HepG2 (cell line): Measurements from ENCODE around the gene CFAP221. TPM values are rescaled to one million over a fixed set of nuclear protein-coding genes. Genes with fewer than 3 reads are reported as not detected.

ENCODE experiments used
- ATAC-seq: fragments of 200-7000 bp; cut with Tn5 transposase; 3 replicates; pipeline ENCODE4 v1.9.1; 2020; ENCODE audit warnings: mild to moderate bottlenecking, moderate library complexity
- BruUV-seq: library from RNA; stranded (reverse); fragments of 400-500 nt; replicated peaks from 2 replicates; lab custom pipeline; 2021; lab: Mats Ljungman, UMichigan
- CTCF ChIA-PET: fragments of 300-600 bp; formaldehyde crosslinking; extraction: SDS; loops from one replicate; lab custom pipeline; 2021; ENCODE audit warnings: low total read pairs, inconsistent platforms, low intra/inter-chr PET ratio; lab: Yijun Ruan, JAX
- POLR2A ChIA-PET: fragments of 350-600 bp; sonication (Branson Sonifier 250); formaldehyde crosslinking; loops from one replicate; lab custom pipeline; 2020; ENCODE audit warnings: antibody characterized with exemption, inconsistent platforms; lab: Yijun Ruan, JAX
- DNase-seq: peaks from one replicate; pipeline ENCODE4 v3.0.0-alpha.2; 2015; ENCODE audit warnings: low spot score
- FAIRE-seq: peaks from 3 replicates; lab custom pipeline; 2011; peaks lifted over from hg19 to GRCh38; lab: Jason Lieb, UNC
- H2AFZ ChIP-seq: one replicate; pipeline ENCODE4 v1.6.1; 2011; ENCODE audit warnings: low read length, inconsistent platforms
- H3K27ac ChIP-seq: fragments of 300-600 bp; 3 replicates; pipeline ENCODE4 v1.8.0; 2011; ENCODE audit warnings: mixed run types, mild to moderate bottlenecking, mixed read lengths, low read length, inconsistent platforms; ENCODE audit not compliant: insufficient read depth; ENCODE audit errors: extremely low read length
- H3K27me3 ChIP-seq, 2 experiments: fragments of 200-600 bp in 1 of 2; 2 replicates in 1 of 2; 3 replicates in 1 of 2; pipeline versions ENCODE4 v1.6.0 to v1.8.0; 2011; ENCODE audit warnings: low read length in 2 of 2, mild to moderate bottlenecking in 2 of 2, moderate library complexity in 2 of 2, inconsistent platforms in 1 of 2; ENCODE audit not compliant: insufficient read depth in 2 of 2, control insufficient read depth in 1 of 2
- H3K36me3 ChIP-seq, 2 experiments: fragments of 200-600 bp in 1 of 2; replicated peaks in 1 of 2; 2 replicates in 1 of 2; 3 replicates in 1 of 2; pipeline versions ENCODE4 v1.5.1 to v1.8.0; 2011; ENCODE audit warnings: low read length in 2 of 2, inconsistent platforms in 1 of 2; ENCODE audit not compliant: insufficient read depth in 2 of 2, control insufficient read depth in 1 of 2
- H3K4me1 ChIP-seq: 2 replicates; pipeline ENCODE4 v1.5.1; 2012; ENCODE audit warnings: low read length, inconsistent platforms; ENCODE audit not compliant: insufficient read depth
- H3K4me2 ChIP-seq: 2 replicates; pipeline ENCODE4 v1.6.0; 2011; ENCODE audit warnings: low read depth, low read length, inconsistent platforms
- H3K4me3 ChIP-seq, 3 experiments: fragments of 200-600 bp in 1 of 3; sonication (generic), shearing (Covaris generic) in 1 of 3; replicated peaks in 1 of 3; 2 replicates each; pipeline ENCODE4 v1.5.1; 2011 to 2016; ENCODE audit warnings: low read length in 3 of 3, inconsistent platforms in 2 of 3, low read depth in 2 of 3, mild to moderate bottlenecking in 2 of 3, control low read depth in 1 of 3, mixed read lengths in 1 of 3; ENCODE audit not compliant: insufficient read depth in 1 of 3
- H3K79me2 ChIP-seq: one replicate; pipeline ENCODE4 v1.6.1; 2011; ENCODE audit warnings: low read length, inconsistent platforms; ENCODE audit not compliant: insufficient read depth
- H3K9ac ChIP-seq: 2 replicates; pipeline ENCODE4 v1.6.0; 2011; ENCODE audit warnings: mild to moderate bottlenecking, low read depth, low read length, inconsistent platforms; ENCODE audit not compliant: insufficient read depth
- H3K9me3 ChIP-seq: 2 replicates; pipeline ENCODE4 v1.5.1; 2012; ENCODE audit warnings: mild to moderate bottlenecking, low read length
- H4K20me1 ChIP-seq: 2 replicates; pipeline ENCODE4 v1.6.0; 2011; ENCODE audit warnings: inconsistent platforms, mild to moderate bottlenecking, low read length, moderate library complexity; ENCODE audit not compliant: insufficient read depth
- ERF ChIP-seq: IDR thresholded peaks from 2 replicates; pipeline ENCODE4 v1.6.1; 2018; ENCODE audit warnings: missing biosample characterization, missing genetic modification reagents
- HOXA5 ChIP-seq: sonication (generic); formaldehyde crosslinking; IDR thresholded peaks from 2 replicates; pipeline ENCODE4 v1.4.0; 2020; ENCODE audit warnings: missing genetic modification reagents
- IKZF5 ChIP-seq: IDR thresholded peaks from 2 replicates; pipeline ENCODE4 v1.6.1; 2018; ENCODE audit warnings: missing genetic modification reagents, mild to moderate bottlenecking, missing compliant biosample characterization
- KDM4B ChIP-seq: sonication (generic); formaldehyde crosslinking; IDR thresholded peaks from 2 replicates; pipeline ENCODE4 v1.4.0; 2020; ENCODE audit warnings: missing genetic modification reagents
- KLF9 ChIP-seq: IDR thresholded peaks from 2 replicates; pipeline ENCODE4 v1.6.1; 2016; ENCODE audit warnings: low read depth
- MTF1 ChIP-seq: sonication (generic); formaldehyde crosslinking; IDR thresholded peaks from 2 replicates; pipeline ENCODE4 v1.5.0; 2020; ENCODE audit warnings: missing genetic modification reagents
- NFE2L2 ChIP-seq: fragments of 150-350 bp; IDR thresholded peaks from 2 replicates; pipeline ENCODE4 v1.6.1; 2014; ENCODE audit warnings: low read length
- POLR2AphosphoS5 ChIP-seq: IDR thresholded peaks from 2 replicates; pipeline ENCODE4 v1.6.1; 2012; ENCODE audit warnings: low read depth, low read length
- REPIN1 ChIP-seq: sonication (generic); formaldehyde crosslinking; IDR thresholded peaks from 2 replicates; pipeline ENCODE4 v1.8.0; 2022; ENCODE audit warnings: missing genetic modification reagents, low read depth, mild to moderate bottlenecking, borderline replicate concordance
- RFX1 ChIP-seq: fragments of 450-650 bp; IDR thresholded peaks from 2 replicates; pipeline ENCODE4 v1.6.1; 2017
- TEAD3 ChIP-seq: optimal IDR thresholded peaks from 2 replicates; pipeline ENCODE3; 2016; ENCODE audit warnings: borderline replicate concordance
- TGIF2 ChIP-seq: IDR thresholded peaks from 2 replicates; pipeline ENCODE4 v1.6.1; 2016; ENCODE audit warnings: control low read depth, missing compliant biosample characterization
- XRCC5 ChIP-seq: fragments of 200-400 bp; formaldehyde crosslinking; optimal IDR thresholded peaks from 2 replicates; pipeline ENCODE3; 2017; ENCODE audit warnings: mild to moderate bottlenecking, low read length
- YEATS2 ChIP-seq: sonication (generic); formaldehyde crosslinking; IDR thresholded peaks from 2 replicates; pipeline ENCODE4 v1.4.0; 2020; ENCODE audit warnings: missing genetic modification reagents, borderline replicate concordance
- ZNF230 ChIP-seq: sonication (generic); formaldehyde crosslinking; IDR thresholded peaks from 2 replicates; pipeline ENCODE4 v1.4.0; 2020; ENCODE audit warnings: mild to moderate bottlenecking, missing genetic modification reagents
- ZNF232 ChIP-seq: sonication (generic); formaldehyde crosslinking; IDR thresholded peaks from 2 replicates; pipeline ENCODE4 v1.4.0; 2020; ENCODE audit warnings: missing genetic modification reagents, borderline replicate concordance
- ZNF292 ChIP-seq: sonication (generic); formaldehyde crosslinking; IDR thresholded peaks from 2 replicates; pipeline ENCODE4 v1.8.1; 2022; ENCODE audit warnings: mild to moderate bottlenecking, low read depth, missing genetic modification reagents, borderline replicate concordance
- ZNF441 ChIP-seq: sonication (generic); formaldehyde crosslinking; IDR thresholded peaks from 2 replicates; pipeline ENCODE4 v1.7.0; 2021; ENCODE audit warnings: missing genetic modification reagents, borderline replicate concordance
- ZNF569 ChIP-seq: sonication (generic); formaldehyde crosslinking; IDR thresholded peaks from 2 replicates; pipeline ENCODE4 v1.5.0; 2020; ENCODE audit warnings: mild to moderate bottlenecking, missing genetic modification reagents, moderate library complexity, borderline replicate concordance
- ZNF747 ChIP-seq: sonication (generic); formaldehyde crosslinking; IDR thresholded peaks from 2 replicates; pipeline ENCODE4 v1.8.1; 2023; ENCODE audit warnings: missing genetic modification reagents, mild to moderate bottlenecking, borderline replicate concordance
- WGBS: methylation state at CpG from one replicate; pipeline ENCODE4 v1.1.6; 2017; ENCODE audit warnings: low lambda C conversion rate; 5-methylcytosine and 5-hydroxymethylcytosine counted together
- in situ Hi-C: cut with HindIII; loops from 2 replicates; pipeline ENCODE4 v1.10.0; 2017; ENCODE audit warnings: low pct_unique_long_range_greater_than_20kb; ENCODE audit not compliant: extremely low pct_ligation_motif_present
- intact Hi-C: fragments of 100-400 bp; cut with micrococcal nuclease; formaldehyde crosslinking; loops from one replicate; pipeline ENCODE4 v1.10.0; 2022; ENCODE audit not compliant: unreplicated experiment
- polyA plus RNA-seq, 8 experiments: library from polyadenylated mRNA; depleted of rRNA in 3 of 8; stranded (reverse) in 7 of 8; unstranded in 1 of 8; fragments of >200 nt; fragmentation: Illumina TruSeq in 4 of 8; extraction: Trizol in 4 of 8; gene quantifications; 2 replicates each; pipeline versions ENCODE4 v1.2.1 to v1.2.3, GENCODE V29; 2011 to 2016; ENCODE audit warnings: low read depth in 4 of 8, missing spikeins in 1 of 8, mixed read lengths in 1 of 8; ENCODE audit not compliant: insufficient read depth in 1 of 8
- total RNA-seq, 5 experiments: library from RNA; depleted of rRNA; stranded (reverse); fragments of >200 nt; fragmentation: Illumina TruSeq; extraction: Trizol; gene quantifications; 2 replicates each; pipeline ENCODE4 v1.2.3, GENCODE V29; 2016; ENCODE audit warnings: low read depth in 1 of 5

The CFAP221 gene
- total and polyA plus RNA-seq, 2 of the 13 experiments (the other 11 are each of a cell fraction or from before 2014, with no cell fraction given): not detected

GRCh38 chr2:119699016-119699606 is 154.9 kb downstream of the CFAP221 start:
- in situ Hi-C loops: no loop called here
- 44% methylated on average over 15 of the region's 15 CpGs for WGBS
- ChIA-PET CTCF (no interaction called here), POLR2A (no interaction called here)
- intact Hi-C loops: no loop called here
- no peaks in the 10 kb centered on the region for H3K36me3 ChIP-seq
- no peak for ATAC-seq
- H3K4me3 ChIP-seq: no peak overlapping the region
- H3K4me2 ChIP-seq: peak overlapping the region; percentile 54
- H3K27ac ChIP-seq: no peak overlapping the region
- no peak overlapping the region for H3K9ac ChIP-seq
- no TSS peak for BruUV-seq
- no peak for FAIRE-seq
- H3K9me3 ChIP-seq: no peaks in the 10 kb centered on the region
- no peaks in the 10 kb centered on the region for H3K79me2 ChIP-seq
- no peaks in the 10 kb centered on the region for H4K20me1 ChIP-seq
- peaks cover 2 to 4% of the 10 kb centered on the region in 2 experiments; a peak in 2 of 5 replicates for H3K27me3 ChIP-seq
- no peak for TF ChIP-seq KDM4B (CRISPR knock-in tag)
- TF ChIP-seq KLF9 (CRISPR knock-in tag): no peak
- peaks cover 82% of the 10 kb centered on the region for H3K4me1 ChIP-seq
- no peak overlapping the region for H2AFZ ChIP-seq
- no peak for DNase-seq

- H3K36me3 ChIP-seq: no peaks in the 10 kb centered on the region
- no peak for TF ChIP-seq REPIN1
- no peak for TF ChIP-seq NFE2L2
- TF ChIP-seq ZNF441 (CRISPR knock-in tag): no peak
- no peak for TF ChIP-seq POLR2AphosphoS5
- TF ChIP-seq ZNF230 (CRISPR knock-in tag): no peak
- TF ChIP-seq ZNF569 (CRISPR knock-in tag): no peak
- TF ChIP-seq ZNF232 (CRISPR knock-in tag): no peak
- TF ChIP-seq HOXA5 (CRISPR knock-in tag): no peak
- TF ChIP-seq XRCC5: no peak
- no peak for TF ChIP-seq ZNF747 (CRISPR knock-in tag)
- peak; percentile 79 for TF ChIP-seq TEAD3 (CRISPR knock-in tag)
- TF ChIP-seq RFX1: no peak
- TF ChIP-seq ZNF292 (CRISPR knock-in tag): peak; percentile 44; the same call in 1 of the 2 replicates
- TF ChIP-seq YEATS2: no peak
- TF ChIP-seq ERF: 0 out of 2 replicates have a peak, but pooled peaks have one; percentile 44
- TF ChIP-seq IKZF5 (CRISPR knock-in tag): no peak
- TF ChIP-seq TGIF2: 0 out of 2 replicates have a peak, but pooled peaks have one; percentile 39
- TF ChIP-seq MTF1 (CRISPR knock-in tag): no peak
These were observed 156.6 kb downstream of the CFAP221 start for GRCh38 chr2:119700866-119701265.

More at GRCh38 chr2:119700866-119701265, 156.6 kb downstream of the CFAP221 start:
- Histone ChIP-seq H4K20me1 (no peaks in the 10 kb centered on the region), H3K4me2 (peak overlapping the region; percentile 54), H3K27me3 (peaks cover 2 to 4% of the 10 kb centered on the region in 2 experiments; a peak in 2 of 5 replicates), H3K9me3 (peaks cover 9% of the 10 kb centered on the region; the same call in 1 of the 2 replicates), H3K4me3 (0 out of 6 replicates have a peak overlapping the region, but pooled peaks of 2 of the 3 experiments have one; percentile 4 to 13), H3K9ac (peak overlapping the region; percentile 1; the same call in 1 of the 2 replicates), H3K27ac (no peak overlapping the region), H3K4me1 (peaks cover 65% of the 10 kb centered on the region), H3K79me2 (no peaks in the 10 kb centered on the region), H2AFZ (no peak overlapping the region)
- 4% methylated on average over 4 of the region's 4 CpGs for WGBS
- peak; percentile 42 for ATAC-seq
- in situ Hi-C loops (loop anchor here (5.0 to 10.0 kb wide), 2 partner anchors 126 to 474 kb away; no protein-coding TSS in a partner anchor), intact Hi-C loops (no loop called here)
- no peak for DNase-seq
- POLR2A ChIA-PET: interaction anchor here (1.0 to 1.8 kb wide), 2 partner anchors 18 to 22 kb away, joined by 4 to 7 read pairs; partner anchors contain the start of gene TMEM177
- CTCF ChIA-PET: no interaction called here
- no TSS peak for BruUV-seq
- FAIRE-seq: no peak
